Thymus (tissue), 11 donors: Measurements from ENCODE around the gene TRERF1. TPM values are rescaled to one million over a fixed set of nuclear protein-coding genes. Genes with fewer than 3 reads are reported as not detected.

Experiments
- DNase-seq, 9 donors: peaks; one replicate each; pipeline ENCODE4 v3.0.0-alpha.2; 2013; ENCODE audit warnings: low spot score in 9 of 9, low read depth in 6 of 9, missing footprints in 1 of 9
- H3K27ac ChIP-seq, 2 donors: one replicate each; pipeline ENCODE4 v1.5.1; 2013; ENCODE audit warnings: control low read depth in 1 of 2, low read depth in 1 of 2, low read length in 1 of 2, mild to moderate bottlenecking in 1 of 2, moderate library complexity in 1 of 2
- H3K27me3 ChIP-seq, 2 donors: one replicate each; pipeline ENCODE4 v1.5.1; 2013; ENCODE audit warnings: low read length in 1 of 2; ENCODE audit not compliant: control insufficient read depth in 2 of 2, insufficient read depth in 1 of 2
- H3K36me3 ChIP-seq, 2 donors: one replicate each; pipeline ENCODE4 v1.5.1; 2013; ENCODE audit warnings: low read length in 1 of 2, mild to moderate bottlenecking in 1 of 2, moderate library complexity in 1 of 2; ENCODE audit not compliant: control insufficient read depth in 2 of 2, insufficient read depth in 2 of 2
- H3K4me1 ChIP-seq, 2 donors: one replicate each; pipeline ENCODE4 v1.5.1; 2013; ENCODE audit warnings: low read length in 2 of 2; ENCODE audit not compliant: control insufficient read depth in 2 of 2, insufficient read depth in 2 of 2
- H3K4me3 ChIP-seq, 2 donors: one replicate each; pipeline ENCODE4 v1.5.1; 2013; ENCODE audit warnings: low read length in 2 of 2, control low read depth in 1 of 2, mild to moderate bottlenecking in 1 of 2
- H3K9me3 ChIP-seq, 2 donors: one replicate each; pipeline ENCODE4 v1.5.1; 2013; ENCODE audit warnings: low read length in 1 of 2, mild to moderate bottlenecking in 1 of 2; ENCODE audit not compliant: control insufficient read depth in 2 of 2, insufficient read depth in 1 of 2
- WGBS: extraction: QIAGEN DNeasy Blood & Tissue Kit; methylation state at CpG from one replicate; pipeline ENCODE4 v1.1.7; 2013; 5-methylcytosine and 5-hydroxymethylcytosine counted together
- polyA plus RNA-seq: library from polyadenylated mRNA; stranded (reverse); fragments of 200-250 nt; gene quantifications from one replicate; pipeline ENCODE4 v1.2.3, GENCODE V29; 2013
- total RNA-seq: library from RNA; stranded (reverse); fragments of 120-200 nt; gene quantifications from one replicate; pipeline ENCODE4 v1.2.4, GENCODE V29; 2013
- donor health status: healthy.

TRERF1 gene
- total and polyA plus RNA-seq, 2 donors: 5.4 to 8.9 TPM

DNA sequence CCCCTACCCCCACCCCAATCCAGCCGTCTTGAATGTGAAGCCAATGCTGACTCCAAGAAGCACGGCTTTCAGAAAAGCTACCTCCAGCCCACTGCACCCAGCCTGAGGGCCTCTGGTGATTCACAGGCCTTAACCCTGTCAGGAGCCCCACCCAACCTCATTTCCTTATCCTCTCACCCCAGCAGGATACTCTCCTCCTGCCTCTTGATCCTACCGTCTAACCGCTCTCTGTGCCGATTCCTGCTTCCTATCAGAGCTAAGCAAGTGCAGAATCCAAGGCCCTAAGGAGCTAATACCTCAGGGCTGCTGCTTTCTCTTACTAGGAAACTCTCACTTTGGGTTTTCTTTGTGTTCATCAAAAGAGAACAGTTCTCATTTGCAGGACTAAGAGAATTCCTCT is 47.2 kb downstream of the TRERF1 start:
- WGBS: 94% methylated on average over 5 of the region's 5 CpGs
- Histone ChIP-seq H3K27ac (no peak overlapping the region), H3K4me3 (no peak overlapping the region), H3K9me3 (no peaks in the 10 kb centered on the region), H3K4me1 (peaks cover 0 to 15% of the 10 kb centered on the region in 2 donors), H3K36me3 (peaks cover 0 to 4% of the 10 kb centered on the region in 2 donors), H3K27me3 (no peaks in the 10 kb centered on the region)
- no peak for DNase-seq

DNA sequence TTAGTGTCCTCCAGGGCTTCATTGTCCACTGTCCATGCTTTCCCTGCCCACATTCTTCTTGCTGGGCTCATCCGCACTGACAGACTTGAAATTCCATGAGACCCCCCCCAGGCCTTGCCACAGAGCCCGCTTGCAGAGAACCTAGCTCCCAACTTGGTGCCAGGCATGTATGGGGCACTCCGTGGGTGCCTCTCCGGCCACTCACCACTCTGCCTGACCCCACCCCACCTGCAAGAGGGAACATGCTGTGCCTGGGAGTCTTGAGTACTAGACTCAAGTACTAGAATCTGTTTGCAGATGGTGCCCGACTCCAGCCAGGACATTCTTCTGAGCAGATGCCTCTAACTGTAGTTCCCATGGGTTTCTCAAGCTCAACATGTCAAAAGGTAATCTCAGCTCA is 47.9 kb downstream of the TRERF1 start:
- no peak for DNase-seq
- Histone ChIP-seq H3K4me3 (no peak overlapping the region), H3K9me3 (no peaks in the 10 kb centered on the region), H3K4me1 (peaks cover 0 to 15% of the 10 kb centered on the region in 2 donors), H3K27ac (no peak overlapping the region), H3K36me3 (peaks cover 0 to 5% of the 10 kb centered on the region in 2 donors), H3K27me3 (no peaks in the 10 kb centered on the region)
- WGBS: over 99% methylated on average over 5 of the region's 5 CpGs

DNA sequence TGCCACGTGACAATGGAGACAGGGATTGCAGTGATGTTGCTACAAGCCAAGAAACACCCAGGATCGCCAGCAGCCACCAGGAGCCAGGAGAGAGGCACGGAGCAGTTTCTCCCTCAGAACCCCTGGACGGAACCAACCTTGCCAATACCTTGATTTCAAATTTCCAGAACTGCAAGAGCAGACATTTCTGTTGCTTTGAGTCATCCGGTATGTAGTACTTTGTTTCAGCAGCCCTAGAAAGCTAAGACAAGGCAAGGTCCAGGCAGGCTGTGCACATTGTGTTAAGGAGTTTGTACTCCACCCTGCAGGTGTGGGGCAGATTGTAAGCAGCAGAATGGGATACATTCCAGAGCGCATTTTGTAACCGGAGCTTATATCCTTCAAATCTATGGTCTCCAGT is 48.3 kb downstream of the TRERF1 start:
- peaks cover 0 to 8% of the 10 kb centered on the region in 2 donors for H3K36me3 ChIP-seq
- WGBS: 95% methylated on average over 7 of the region's 7 CpGs
- no peaks in the 10 kb centered on the region for H3K27me3 ChIP-seq
- no peak for DNase-seq
- peaks cover 0 to 15% of the 10 kb centered on the region in 2 donors for H3K4me1 ChIP-seq
- no peaks in the 10 kb centered on the region for H3K9me3 ChIP-seq
- H3K4me3 ChIP-seq: no peak overlapping the region
- H3K27ac ChIP-seq: no peak overlapping the region

DNA sequence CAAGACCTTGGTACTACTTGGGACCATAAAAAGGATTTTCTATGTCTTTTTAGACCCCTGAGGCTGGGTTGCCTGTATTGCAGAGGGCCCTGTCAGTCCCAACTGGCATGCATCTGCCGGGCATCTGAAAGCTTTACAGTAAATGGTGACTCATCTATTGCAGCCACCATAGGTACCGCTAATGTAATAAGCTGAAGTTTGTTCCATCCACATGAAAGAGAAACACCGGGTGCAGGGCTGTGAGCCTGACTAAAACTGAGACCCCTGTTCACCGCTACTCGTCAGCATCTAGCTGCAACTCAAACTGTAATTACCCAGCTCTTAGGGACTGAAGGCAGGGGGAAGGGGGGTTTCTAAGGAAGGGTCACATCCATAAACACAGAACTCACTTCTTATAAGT is 49.5 kb downstream of the TRERF1 start:
- Histone ChIP-seq H3K27me3 (no peaks in the 10 kb centered on the region), H3K27ac (no peak overlapping the region), H3K36me3 (peaks cover 0 to 8% of the 10 kb centered on the region in 2 donors), H3K4me1 (peaks cover 0 to 15% of the 10 kb centered on the region in 2 donors), H3K4me3 (no peak overlapping the region), H3K9me3 (no peaks in the 10 kb centered on the region)
- DNase-seq: peak in 1 of 9 donors; percentile 36
- 74% methylated on average over 5 of the region's 5 CpGs for WGBS

DNA sequence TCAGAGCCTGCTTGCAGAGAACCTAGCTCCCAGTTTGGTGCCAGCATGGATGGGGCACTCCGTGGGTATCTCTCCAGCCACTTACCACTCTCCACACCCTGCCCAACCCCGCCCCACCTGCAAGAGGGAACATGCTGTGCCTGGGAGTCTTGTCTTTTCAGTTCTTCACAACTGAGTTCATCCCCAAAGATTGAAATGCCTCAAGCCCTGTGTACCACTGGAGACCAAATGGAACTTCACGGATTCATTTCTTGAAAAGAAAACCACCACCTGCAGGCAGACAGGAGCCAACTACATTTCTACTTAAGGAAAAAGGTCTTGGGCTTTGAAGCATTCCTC is 50.1 kb downstream of the TRERF1 start:
- Histone ChIP-seq H3K27ac (no peak overlapping the region), H3K27me3 (no peaks in the 10 kb centered on the region), H3K4me3 (no peak overlapping the region), H3K36me3 (peaks cover 0 to 8% of the 10 kb centered on the region in 2 donors), H3K4me1 (peaks cover 0 to 15% of the 10 kb centered on the region in 2 donors), H3K9me3 (no peaks in the 10 kb centered on the region)
- no peak for DNase-seq
- 98% methylated on average over 3 of the region's 3 CpGs for WGBS

DNA sequence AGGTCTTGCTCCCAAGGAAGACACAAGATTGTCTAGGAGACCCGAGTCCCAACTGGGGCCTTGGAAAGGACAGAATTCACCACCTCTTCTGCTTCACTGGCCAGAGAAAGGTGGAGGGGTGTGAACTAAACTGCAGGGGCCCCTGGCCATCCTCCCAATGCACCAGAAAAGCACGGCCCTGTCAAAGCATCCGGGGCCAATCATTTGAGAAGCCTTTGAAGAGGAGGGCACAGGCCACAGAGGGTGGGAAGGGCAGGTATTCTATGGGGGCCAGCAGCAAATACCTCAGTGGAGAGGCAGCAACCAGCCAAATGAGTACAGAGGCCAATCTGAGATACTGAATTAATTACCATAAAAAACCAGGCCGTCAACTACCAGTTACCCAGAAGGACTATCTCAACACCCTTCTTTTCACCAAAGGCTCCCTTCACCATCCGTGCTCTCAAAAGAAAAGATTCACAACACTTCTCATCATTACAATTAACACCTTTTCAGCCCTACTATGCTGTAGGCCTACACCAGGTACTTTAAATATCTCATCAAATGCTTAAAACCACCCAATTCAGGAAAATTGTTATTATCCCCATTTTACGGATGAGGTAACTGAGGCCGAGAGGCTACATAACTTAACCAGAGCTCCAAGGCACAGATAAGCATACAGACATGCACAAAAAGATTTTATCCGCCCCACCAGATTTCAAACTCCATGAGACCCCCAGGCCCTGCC is 50.7 kb downstream of the TRERF1 start:
- no peak overlapping the region for H3K27ac ChIP-seq
- peaks cover 0 to 8% of the 10 kb centered on the region in 2 donors for H3K36me3 ChIP-seq
- no peaks in the 10 kb centered on the region for H3K27me3 ChIP-seq
- DNase-seq: no peak
- peaks cover 0 to 15% of the 10 kb centered on the region in 2 donors for H3K4me1 ChIP-seq
- 97% methylated on average over 8 of the region's 8 CpGs for WGBS
- no peak overlapping the region for H3K4me3 ChIP-seq
- H3K9me3 ChIP-seq: no peaks in the 10 kb centered on the region

DNA sequence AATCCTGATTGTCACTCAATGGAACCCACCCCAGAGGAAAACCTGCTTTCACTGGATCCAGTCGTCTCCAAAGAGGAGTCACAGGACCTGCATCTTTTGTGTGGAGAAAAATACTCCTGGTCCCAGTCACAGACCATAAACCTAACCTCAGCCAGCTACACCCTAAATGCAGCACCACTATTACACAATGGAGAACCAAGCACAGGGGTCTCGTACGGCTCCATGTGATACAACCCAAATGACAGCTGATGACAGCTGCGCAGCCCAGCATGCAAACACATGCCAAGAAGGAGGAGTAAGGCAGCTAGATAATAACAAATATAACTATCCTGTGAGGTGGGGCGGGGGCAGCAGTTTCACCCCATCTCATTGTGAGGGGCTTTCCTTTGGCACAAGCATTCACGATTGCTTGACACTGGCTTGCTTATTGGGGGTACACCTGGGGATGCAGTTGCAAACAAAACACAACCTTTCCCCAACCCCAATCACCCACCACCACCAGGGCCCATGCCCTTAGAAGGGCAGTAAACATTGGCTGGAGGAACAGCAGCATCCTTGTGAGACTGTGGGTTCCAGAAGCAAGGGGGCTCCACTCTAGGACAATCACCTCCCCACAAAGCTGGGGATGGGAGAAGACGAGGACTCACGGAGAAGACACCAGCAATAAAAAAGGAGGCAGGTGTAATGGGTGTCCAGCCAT is 51.5 kb downstream of the TRERF1 start:
- Histone ChIP-seq H3K4me1 (peaks cover 5 to 18% of the 10 kb centered on the region in 2 donors), H3K4me3 (no peak overlapping the region)

DNA sequence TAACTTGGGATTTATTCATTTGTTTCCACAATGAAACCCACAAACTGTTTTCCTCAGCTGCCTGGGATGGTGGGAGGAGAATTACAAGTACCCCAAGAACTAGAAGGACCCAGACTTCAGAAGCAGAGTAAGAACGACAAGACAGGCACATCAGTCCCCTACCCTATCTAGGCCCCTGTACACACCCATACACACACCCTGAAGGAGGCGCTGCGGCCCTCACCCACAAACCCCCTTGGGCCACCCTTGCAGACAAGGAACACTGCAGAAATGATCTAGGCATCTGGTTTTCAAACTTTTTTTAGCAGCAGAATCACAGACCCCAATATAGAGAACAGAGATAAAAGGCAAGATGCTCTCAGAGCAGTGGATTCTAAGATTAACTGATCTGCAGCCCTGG is 55.0 kb downstream of the TRERF1 start:
- no peaks in the 10 kb centered on the region for H3K9me3 ChIP-seq
- 91% methylated on average over 3 of the region's 3 CpGs for whole genome bisulfite sequencing
- no peaks in the 10 kb centered on the region for H3K27me3 ChIP-seq
- no peak for DNase-seq
- H3K36me3 ChIP-seq: peaks cover 0 to 4% of the 10 kb centered on the region in 2 donors
- H3K4me3 ChIP-seq: no peak overlapping the region
- H3K27ac ChIP-seq: no peak overlapping the region
- H3K4me1 ChIP-seq: peaks cover 9 to 21% of the 10 kb centered on the region in 2 donors

More for the DNA sequence above, 51.5 kb downstream of the TRERF1 start:
- no peak for DNase-seq
- Histone ChIP-seq H3K9me3 (no peaks in the 10 kb centered on the region), H3K27me3 (no peaks in the 10 kb centered on the region), H3K27ac (no peak overlapping the region), H3K36me3 (peaks cover 0 to 8% of the 10 kb centered on the region in 2 donors)
- WGBS: 97% methylated on average over 8 of the region's 8 CpGs

DNA sequence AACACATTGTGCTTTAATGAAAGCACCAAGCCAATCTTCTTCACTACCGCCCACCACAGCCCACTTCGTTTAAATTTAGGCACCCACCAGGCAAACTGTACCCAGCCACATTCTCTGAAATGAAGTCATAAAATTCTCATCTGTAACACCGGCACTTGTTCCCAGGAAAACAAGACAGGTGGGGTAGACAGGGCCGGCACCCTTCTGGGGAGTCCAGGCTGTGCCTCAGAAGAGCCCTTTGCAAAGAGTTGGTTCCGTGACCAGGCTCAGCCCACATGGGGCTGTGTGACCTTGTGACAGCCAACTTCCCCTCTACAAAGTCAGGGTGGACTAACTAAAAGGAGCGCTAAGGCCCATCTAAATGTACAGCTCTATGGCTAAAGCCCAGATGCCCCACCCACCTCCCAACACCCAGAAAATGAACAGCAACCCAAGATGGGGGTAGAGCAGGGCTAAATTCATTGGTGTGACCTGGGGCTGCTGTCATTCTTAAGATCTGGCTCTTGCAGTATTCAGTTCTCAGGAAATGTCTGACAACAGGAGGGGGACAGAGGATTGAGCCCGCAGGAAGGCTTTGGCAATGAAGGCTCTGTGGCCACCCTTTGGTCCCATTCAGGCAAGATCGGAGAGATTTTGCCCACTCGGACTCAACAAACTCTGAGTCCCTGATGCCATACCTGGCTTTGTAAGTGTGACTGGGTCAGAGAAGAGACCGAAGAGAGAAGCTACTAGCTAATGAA is 56.7 kb downstream of the TRERF1 start:
- H3K36me3 ChIP-seq: peaks cover 0 to 4% of the 10 kb centered on the region in 2 donors
- H3K4me3 ChIP-seq: no peak overlapping the region
- no peak for DNase-seq
- WGBS: 96% methylated on average over 10 of the region's 10 CpGs
- peaks cover 24 to 38% of the 10 kb centered on the region in 2 donors for H3K4me1 ChIP-seq
- H3K27me3 ChIP-seq: no peaks in the 10 kb centered on the region
- H3K9me3 ChIP-seq: no peaks in the 10 kb centered on the region
- H3K27ac ChIP-seq: no peak overlapping the region
